ENCODE results near the gene SLC9A7.

The SLC9A7 gene

DNA sequence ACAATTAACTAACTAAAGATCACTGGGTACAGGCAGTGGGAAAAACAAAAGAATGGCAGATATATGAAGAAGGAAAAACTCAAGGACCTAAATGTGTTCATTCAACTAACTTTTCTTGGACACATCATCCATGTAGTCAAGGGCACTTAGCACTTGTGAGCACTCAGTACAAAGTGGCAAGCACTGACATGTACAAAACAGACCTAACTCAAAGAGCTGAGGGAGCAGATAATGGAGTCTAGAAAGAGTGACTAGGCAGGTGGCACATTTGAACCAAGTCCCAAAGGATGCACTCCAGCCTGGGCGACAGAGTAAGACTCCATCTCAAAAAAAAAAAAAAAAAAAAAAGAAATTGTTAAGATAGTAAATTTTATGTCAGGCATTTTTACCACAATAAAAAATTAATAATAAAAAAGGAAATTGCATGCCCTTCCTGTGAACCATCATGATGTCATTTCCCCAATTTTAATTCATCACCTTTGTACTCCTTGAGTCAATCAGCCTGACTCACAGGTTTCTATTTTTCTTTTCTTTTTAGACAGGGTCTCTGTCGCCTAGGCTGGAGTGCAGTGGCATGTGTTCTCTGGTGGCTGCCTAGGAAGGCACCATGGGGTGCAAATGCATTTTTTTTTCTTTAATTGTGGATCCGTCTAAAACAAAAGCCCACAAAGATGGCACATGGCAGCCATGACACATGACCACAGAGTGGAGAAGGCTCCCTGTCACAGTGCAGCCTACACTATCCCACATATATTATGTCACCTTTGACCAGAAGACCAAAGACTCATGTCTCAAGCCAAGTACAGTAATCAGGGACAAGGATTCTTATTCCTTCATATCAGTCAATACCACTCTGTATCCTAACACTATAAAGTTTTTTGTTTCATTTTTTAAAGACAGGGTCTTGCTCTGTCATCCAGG, 93.4 kb downstream of the SLC9A7 start:
- CTCF ChIA-PET: no interaction called here
- H3K27ac ChIP-seq (ENCODE audit: extremely low read depth, low read depth, low read length): no peak overlapping the region
- TF ChIP-seq ZNF48 (tag by site-specific recombination; IDR thresholded peaks at IDR 0.05) (no peak), ZBTB1 (tag by site-specific recombination; IDR thresholded peaks at IDR 0.05) (no peak), ZFHX2 (tag by site-specific recombination; conservative IDR thresholded peaks at IDR 0.05) (no peak), ZNF658 (tag by site-specific recombination; IDR thresholded peaks at IDR 0.05) (no peak), SALL2 (tag by site-specific recombination; IDR thresholded peaks at IDR 0.05; ENCODE audit: borderline replicate concordance) (no peak), ZNF2 (tag by site-specific recombination; IDR thresholded peaks at IDR 0.05) (no peak), PRDM1 (tag by site-specific recombination; IDR thresholded peaks at IDR 0.05) (no peak), ZNF621 (tag by site-specific recombination; IDR thresholded peaks at IDR 0.05) (no peak), ZNF664 (tag by site-specific recombination; IDR thresholded peaks at IDR 0.05) (no peak), ZNF416 (tag by site-specific recombination; IDR thresholded peaks at IDR 0.05) (no peak), ZNF133 (tag by site-specific recombination; IDR thresholded peaks at IDR 0.05) (no peak), KLF9 (tag by site-specific recombination; IDR thresholded peaks at IDR 0.05; ENCODE audit: low read depth) (no peak), ZNF473 (tag by site-specific recombination; IDR thresholded peaks at IDR 0.05) (no peak), HOXC10 (CRISPR knock-in tag; IDR thresholded peaks at IDR 0.05) (no peak), ZNF239 (tag by site-specific recombination; IDR thresholded peaks at IDR 0.05) (no peak)
- TF ChIP-seq, protein P1, sequence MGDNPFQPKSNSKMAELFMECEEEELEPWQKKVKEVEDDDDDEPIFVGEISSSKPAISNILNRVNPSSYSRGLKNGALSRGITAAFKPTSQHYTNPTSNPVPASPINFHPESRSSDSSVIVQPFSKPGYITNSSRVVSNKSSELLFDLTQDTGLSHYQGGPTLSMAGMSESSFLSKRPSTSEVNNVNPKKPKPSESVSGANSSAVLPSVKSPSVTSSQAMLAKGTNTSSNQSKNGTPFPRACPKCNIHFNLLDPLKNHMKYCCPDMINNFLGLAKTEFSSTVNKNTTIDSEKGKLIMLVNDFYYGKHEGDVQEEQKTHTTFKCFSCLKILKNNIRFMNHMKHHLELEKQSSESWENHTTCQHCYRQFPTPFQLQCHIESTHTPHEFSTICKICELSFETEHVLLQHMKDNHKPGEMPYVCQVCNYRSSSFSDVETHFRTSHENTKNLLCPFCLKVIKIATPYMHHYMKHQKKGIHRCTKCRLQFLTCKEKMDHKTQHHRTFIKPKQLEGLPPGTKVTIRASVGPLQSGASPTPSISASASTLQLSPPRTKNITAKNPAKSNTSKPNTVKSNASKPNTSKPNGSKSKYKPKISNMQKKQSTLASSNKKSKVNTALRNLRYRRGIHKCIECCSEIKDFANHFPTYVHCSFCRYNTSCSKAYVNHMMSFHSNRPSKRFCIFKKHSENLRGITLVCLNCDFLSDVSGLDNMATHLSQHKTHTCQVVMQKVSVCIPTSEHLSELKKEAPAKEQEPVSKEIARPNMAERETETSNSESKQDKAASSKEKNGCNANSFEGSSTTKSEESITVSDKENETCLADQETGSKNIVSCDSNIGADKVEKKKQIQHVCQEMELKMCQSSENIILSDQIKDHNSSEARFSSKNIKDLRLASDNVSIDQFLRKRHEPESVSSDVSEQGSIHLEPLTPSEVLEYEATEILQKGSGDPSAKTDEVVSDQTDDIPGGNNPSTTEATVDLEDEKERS (tag by site-specific recombination; IDR thresholded peaks at IDR 0.05): no peak
- TF ChIP-seq, protein P2, sequence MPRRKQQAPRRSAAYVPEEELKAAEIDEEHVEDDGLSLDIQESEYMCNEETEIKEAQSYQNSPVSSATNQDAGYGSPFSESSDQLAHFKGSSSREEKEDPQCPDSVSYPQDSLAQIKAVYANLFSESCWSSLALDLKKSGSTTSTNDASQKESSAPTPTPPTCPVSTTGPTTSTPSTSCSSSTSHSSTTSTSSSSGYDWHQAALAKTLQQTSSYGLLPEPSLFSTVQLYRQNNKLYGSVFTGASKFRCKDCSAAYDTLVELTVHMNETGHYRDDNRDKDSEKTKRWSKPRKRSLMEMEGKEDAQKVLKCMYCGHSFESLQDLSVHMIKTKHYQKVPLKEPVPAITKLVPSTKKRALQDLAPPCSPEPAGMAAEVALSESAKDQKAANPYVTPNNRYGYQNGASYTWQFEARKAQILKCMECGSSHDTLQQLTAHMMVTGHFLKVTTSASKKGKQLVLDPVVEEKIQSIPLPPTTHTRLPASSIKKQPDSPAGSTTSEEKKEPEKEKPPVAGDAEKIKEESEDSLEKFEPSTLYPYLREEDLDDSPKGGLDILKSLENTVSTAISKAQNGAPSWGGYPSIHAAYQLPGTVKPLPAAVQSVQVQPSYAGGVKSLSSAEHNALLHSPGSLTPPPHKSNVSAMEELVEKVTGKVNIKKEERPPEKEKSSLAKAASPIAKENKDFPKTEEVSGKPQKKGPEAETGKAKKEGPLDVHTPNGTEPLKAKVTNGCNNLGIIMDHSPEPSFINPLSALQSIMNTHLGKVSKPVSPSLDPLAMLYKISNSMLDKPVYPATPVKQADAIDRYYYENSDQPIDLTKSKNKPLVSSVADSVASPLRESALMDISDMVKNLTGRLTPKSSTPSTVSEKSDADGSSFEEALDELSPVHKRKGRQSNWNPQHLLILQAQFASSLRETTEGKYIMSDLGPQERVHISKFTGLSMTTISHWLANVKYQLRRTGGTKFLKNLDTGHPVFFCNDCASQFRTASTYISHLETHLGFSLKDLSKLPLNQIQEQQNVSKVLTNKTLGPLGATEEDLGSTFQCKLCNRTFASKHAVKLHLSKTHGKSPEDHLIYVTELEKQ (tag by site-specific recombination; IDR thresholded peaks at IDR 0.05; ENCODE audit: borderline replicate concordance): no peak
- TF ChIP-seq, protein P3, sequence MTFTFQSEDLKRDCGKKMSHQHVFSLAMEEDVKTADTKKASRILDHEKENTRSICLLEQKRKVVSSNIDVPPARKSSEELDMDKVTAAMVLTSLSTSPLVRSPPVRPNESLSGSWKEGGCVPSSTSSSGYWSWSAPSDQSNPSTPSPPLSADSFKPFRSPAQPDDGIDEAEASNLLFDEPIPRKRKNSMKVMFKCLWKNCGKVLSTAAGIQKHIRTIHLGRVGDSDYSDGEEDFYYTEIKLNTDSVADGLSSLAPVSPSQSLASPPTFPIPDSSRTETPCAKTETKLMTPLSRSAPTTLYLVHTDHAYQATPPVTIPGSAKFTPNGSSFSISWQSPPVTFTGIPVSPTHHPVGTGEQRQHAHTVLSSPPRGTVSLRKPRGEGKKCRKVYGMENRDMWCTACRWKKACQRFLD (tag by site-specific recombination; IDR thresholded peaks at IDR 0.05): no peak

More for the DNA sequence above, 93.4 kb downstream of the SLC9A7 start:
- Histone ChIP-seq H3K36me3 (ENCODE audit: control insufficient read depth in 2 of 2, insufficient read depth in 1 of 2, low read length in 2 of 2) (peaks cover 0 to 8% of the 10 kb centered on the region in 2 experiments; a peak in 1 of 3 replicates), H3K4me3 (ENCODE audit: low read depth, low read length) (no peak overlapping the region), H3K4me1 (ENCODE audit: control insufficient read depth, insufficient read depth, low read length) (0 out of 2 replicates have a peak, but pooled peaks cover 4% of the 10 kb centered on the region), H3K9me3 (ENCODE audit: control insufficient read depth, insufficient read depth, low read depth, low read length) (no peaks in the 10 kb centered on the region)
- POLR2A ChIA-PET: no interaction called here
